Effector memory CD4-positive, alpha-beta T cell (primary cell): ENCODE data around the gene NFAT5.
"Not testable (repeated sequence)": the region's sequence is repeated elsewhere in the genome, so short reads cannot be mapped to it uniquely, and the experiment has no call there.

Experiments
- DNase-seq, 3 donors: peaks; one replicate each; pipeline ENCODE4 v3.0.0-alpha.2; 2020
- H3K27ac ChIP-seq: 2 replicates; pipeline ENCODE4 v1.7.0; 2013; ENCODE audit warnings: mild to moderate bottlenecking, low read length, moderate library complexity; ENCODE audit not compliant: insufficient read depth, poor library complexity, severe bottlenecking
- H3K27me3 ChIP-seq: replicated peaks from 2 replicates; pipeline ENCODE4 v1.7.0; 2013; ENCODE audit warnings: mild to moderate bottlenecking, low read length; ENCODE audit not compliant: insufficient read depth, control insufficient read depth, poor library complexity, severe bottlenecking
- H3K36me3 ChIP-seq: 2 replicates; pipeline ENCODE4 v1.7.0; 2013; ENCODE audit warnings: mild to moderate bottlenecking, low read length, moderate library complexity; ENCODE audit not compliant: control insufficient read depth, insufficient read depth
- H3K4me1 ChIP-seq: 2 replicates; pipeline ENCODE4 v1.7.0; 2013; ENCODE audit warnings: low read length, mild to moderate bottlenecking; ENCODE audit not compliant: control insufficient read depth, insufficient read depth, poor library complexity, severe bottlenecking
- H3K4me3 ChIP-seq: 2 replicates; pipeline ENCODE4 v1.7.0; 2013; ENCODE audit warnings: low read length, low read depth, mild to moderate bottlenecking; ENCODE audit not compliant: insufficient read depth, poor library complexity, severe bottlenecking
- H3K9me3 ChIP-seq: 2 replicates; pipeline ENCODE4 v1.7.0; 2013; ENCODE audit warnings: mild to moderate bottlenecking, low read length, moderate library complexity; ENCODE audit not compliant: control insufficient read depth

The NFAT5 gene

DNA sequence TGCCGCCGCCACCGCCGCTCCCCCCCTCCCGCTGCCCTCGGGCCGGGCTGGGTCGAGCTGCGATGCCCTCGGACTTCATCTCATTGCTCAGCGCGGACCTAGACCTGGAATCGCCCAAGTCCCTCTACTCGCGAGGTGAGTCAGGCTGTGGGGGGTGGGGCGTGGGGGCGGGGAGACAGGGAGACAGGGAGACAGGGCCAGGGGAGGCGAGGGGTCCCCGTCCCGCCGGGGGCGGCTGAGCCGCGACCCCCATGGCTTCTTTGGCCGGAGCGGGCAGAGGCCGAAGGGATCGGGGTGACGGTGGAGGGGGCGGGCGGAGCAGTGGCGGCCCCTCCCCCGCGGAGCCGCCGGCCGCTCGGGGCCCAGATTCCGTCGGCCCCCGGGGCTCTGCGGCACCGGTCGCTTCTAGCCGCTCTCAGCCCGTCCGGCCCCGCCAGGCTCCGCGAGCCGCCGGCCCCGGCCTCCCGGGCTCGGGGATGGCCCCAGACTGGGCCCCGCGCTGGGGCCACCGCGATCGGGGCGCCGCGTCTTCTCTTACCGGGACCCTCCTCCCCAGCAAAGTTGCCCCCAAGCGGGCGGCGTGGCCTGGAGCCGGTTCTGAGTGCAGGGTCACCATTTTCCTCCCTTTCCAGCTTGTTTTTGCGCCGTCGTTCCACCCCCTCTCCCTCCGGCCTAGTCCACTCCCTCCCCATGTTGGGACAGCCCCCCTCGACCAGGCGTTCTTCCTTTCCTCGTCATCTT is 644 bp downstream of the NFAT5 start:
- Histone ChIP-seq H3K4me1 (peaks cover 25% of the 10 kb centered on the region), H3K36me3 (no peaks in the 10 kb centered on the region), H3K27me3 (no peaks in the 10 kb centered on the region), H3K4me3 (peak overlapping the region; percentile 94), H3K9me3 (no peaks in the 10 kb centered on the region), H3K27ac (peak overlapping the region; percentile 96)
- peak in 1 of 3 donors; percentile 23 for DNase-seq

GRCh38 chr16:69566981-69567680 is 1.4 kb downstream of the NFAT5 start:
- Histone ChIP-seq H3K27ac (peak overlapping the region; percentile 96), H3K27me3 (no peaks in the 10 kb centered on the region), H3K36me3 (no peaks in the 10 kb centered on the region), H3K4me1 (peaks cover 25% of the 10 kb centered on the region), H3K9me3 (no peaks in the 10 kb centered on the region), H3K4me3 (peak overlapping the region; percentile 94)
- DNase-seq = no peak

- Histone ChIP-seq H3K27ac (no peak overlapping the region), H3K36me3 (no peaks in the 10 kb centered on the region), H3K9me3 (no peaks in the 10 kb centered on the region), H3K4me3 (no peak overlapping the region), H3K4me1 (peaks cover 21% of the 10 kb centered on the region), H3K27me3 (no peaks in the 10 kb centered on the region)
- no peak for DNase-seq
Measured at GRCh38 chr16:69568676-69569075, 2.9 kb downstream of the NFAT5 start.

- DNase-seq, H3K4me3 ChIP-seq, H3K4me1 ChIP-seq, H3K27ac ChIP-seq, H3K9me3 ChIP-seq, H3K27me3 ChIP-seq, H3K36me3 ChIP-seq: not testable (repeated sequence)
Measured at GRCh38 chr16:69578771-69579170, 13.0 kb downstream of the NFAT5 start.

GRCh38 chr16:69579783-69580481 is 14.2 kb downstream of the NFAT5 start:
- Histone ChIP-seq H3K27ac (no peak overlapping the region), H3K36me3 (no peaks in the 10 kb centered on the region), H3K27me3 (no peaks in the 10 kb centered on the region), H3K4me3 (no peak overlapping the region), H3K4me1 (no peaks in the 10 kb centered on the region), H3K9me3 (no peaks in the 10 kb centered on the region)
- no peak for DNase-seq

- Histone ChIP-seq H3K4me1 (no peaks in the 10 kb centered on the region), H3K4me3 (no peak overlapping the region), H3K27ac (no peak overlapping the region), H3K9me3 (no peaks in the 10 kb centered on the region), H3K27me3 (no peaks in the 10 kb centered on the region), H3K36me3 (no peaks in the 10 kb centered on the region)
- no peak for DNase-seq
Measured at GRCh38 chr16:69581297-69581696, 15.5 kb downstream of the NFAT5 start.

GRCh38 chr16:69584493-69584892 is 18.7 kb downstream of the NFAT5 start:
- not testable (repeated sequence) for DNase-seq

DNA sequence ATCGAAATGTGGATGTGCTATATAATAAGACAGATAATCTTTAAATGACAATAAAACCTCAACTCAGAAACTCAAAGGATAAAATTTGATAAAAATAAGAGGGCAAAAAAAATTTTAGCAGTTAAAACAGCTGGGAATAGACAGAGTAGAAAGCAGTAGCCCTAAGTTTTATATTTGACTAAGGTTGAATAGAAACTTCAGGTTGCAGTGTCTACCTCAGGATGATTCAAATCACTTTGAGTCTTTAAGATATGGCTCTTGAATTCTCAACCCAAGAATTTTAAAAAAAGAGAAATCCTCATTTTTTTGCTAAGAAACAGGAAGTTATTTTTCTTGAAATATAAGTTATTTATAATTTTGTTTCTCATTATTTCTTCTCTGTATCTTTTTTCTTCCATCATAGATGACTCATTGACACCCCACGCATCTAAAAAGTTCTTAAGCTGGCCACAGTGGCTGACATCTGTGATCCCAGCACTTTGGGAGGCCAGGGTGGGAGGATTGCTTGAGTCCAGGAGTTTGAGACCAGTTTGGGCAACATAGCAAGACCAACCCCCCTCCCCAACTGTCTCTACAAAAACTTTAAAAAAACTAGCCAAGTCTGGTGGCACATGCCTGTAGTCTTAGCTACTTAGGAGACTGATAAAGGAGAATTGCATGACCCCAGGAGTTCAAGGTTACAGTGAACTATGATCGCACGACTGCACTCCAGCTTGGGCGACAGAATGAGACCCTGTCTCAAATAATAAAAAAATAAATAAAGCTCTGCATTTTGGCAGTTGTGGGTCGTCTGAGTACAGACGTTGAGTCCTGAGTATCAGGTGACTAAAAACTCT is 23.9 kb downstream of the NFAT5 start:
- Histone ChIP-seq H3K4me3 (no peak overlapping the region), H3K36me3 (no peaks in the 10 kb centered on the region), H3K27ac (no peak overlapping the region), H3K9me3 (no peaks in the 10 kb centered on the region), H3K4me1 (no peaks in the 10 kb centered on the region), H3K27me3 (no peaks in the 10 kb centered on the region)
- no peak for DNase-seq

More at GRCh38 chr16:69584493-69584892, 18.7 kb downstream of the NFAT5 start:
- not testable (repeated sequence) for H3K36me3 ChIP-seq, H3K27ac ChIP-seq, H3K4me3 ChIP-seq, H3K27me3 ChIP-seq, H3K4me1 ChIP-seq, H3K9me3 ChIP-seq

DNA sequence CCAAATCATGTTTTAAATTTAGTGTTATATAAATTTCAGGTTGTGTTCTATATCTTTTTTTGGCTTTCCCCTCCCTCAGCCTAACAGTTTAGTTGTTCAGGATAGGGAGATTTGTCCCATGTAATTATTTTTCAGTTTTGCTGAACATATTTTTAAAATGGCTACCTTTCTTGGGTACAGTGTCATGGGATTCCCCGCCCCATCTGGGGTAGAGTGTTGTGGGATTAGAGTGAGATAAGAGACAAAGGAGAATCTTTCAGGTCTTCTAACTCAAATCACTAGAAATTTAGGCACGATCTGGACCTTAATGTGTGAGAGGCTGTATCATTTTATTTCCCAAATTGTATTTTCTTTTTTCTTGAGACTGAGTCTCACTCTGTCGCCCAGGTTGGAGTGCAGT is 24.8 kb downstream of the NFAT5 start:
- H3K9me3 ChIP-seq = no peaks in the 10 kb centered on the region
- H3K27me3 ChIP-seq = no peaks in the 10 kb centered on the region

More for the DNA sequence above, 24.8 kb downstream of the NFAT5 start:
- no peak for DNase-seq
- Histone ChIP-seq H3K4me1 (no peaks in the 10 kb centered on the region), H3K36me3 (no peaks in the 10 kb centered on the region), H3K27ac (no peak overlapping the region), H3K4me3 (no peak overlapping the region)
